Measurements from ENCODE around the gene FOSL2.
A peak's percentile ranks its signal among the peaks of the same experiment; 100 is the strongest.

FOSL2 gene

DNA sequence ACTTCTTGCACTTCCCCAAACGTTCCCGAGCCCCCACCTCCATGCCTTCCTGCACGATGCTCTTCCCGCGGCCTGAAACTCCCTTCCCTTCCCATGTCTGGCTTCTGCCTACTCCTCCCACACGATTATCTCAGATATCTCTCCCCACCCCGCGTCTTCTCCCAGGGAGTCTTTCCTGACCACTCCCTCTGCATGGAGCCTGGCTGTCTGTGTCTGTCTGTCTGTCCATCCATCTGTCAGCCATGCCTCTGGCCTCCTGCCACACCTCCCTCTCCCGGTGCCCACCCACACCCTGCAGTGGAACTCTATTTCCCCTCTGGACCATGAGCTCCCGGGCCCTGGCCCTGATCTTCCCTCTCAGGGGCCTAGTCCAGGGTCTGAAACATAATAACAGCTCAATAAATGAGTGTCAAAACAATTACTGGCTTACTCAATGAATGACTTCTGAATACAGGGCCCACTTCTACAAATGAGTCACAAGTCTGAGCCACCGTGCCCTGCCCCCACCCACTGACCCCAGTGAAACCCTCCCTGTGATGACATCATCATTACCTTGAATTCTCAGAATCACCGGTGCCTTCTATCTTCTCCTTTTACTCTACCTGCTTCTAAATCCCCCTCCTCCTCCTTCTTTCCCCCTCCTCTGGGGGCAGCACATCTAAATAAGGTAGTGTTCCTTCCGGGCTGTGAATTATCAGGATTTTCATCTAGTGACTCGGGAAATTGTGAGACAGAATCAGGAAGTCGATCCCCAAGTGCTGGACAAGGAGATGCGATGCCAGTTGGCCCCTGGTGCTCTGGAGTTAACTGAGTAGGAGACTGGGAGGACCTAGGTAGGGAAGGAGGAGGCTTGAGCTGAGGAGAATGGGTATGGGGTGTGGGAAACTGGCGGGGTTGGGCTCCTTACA, 57.1 kb downstream of the FOSL2 start:
- in situ Hi-C loops (cut with MboI; ENCODE audit: low sequenced_read_pairs, unreplicated experiment): no loop called here
- TF ChIP-seq, protein P1, sequence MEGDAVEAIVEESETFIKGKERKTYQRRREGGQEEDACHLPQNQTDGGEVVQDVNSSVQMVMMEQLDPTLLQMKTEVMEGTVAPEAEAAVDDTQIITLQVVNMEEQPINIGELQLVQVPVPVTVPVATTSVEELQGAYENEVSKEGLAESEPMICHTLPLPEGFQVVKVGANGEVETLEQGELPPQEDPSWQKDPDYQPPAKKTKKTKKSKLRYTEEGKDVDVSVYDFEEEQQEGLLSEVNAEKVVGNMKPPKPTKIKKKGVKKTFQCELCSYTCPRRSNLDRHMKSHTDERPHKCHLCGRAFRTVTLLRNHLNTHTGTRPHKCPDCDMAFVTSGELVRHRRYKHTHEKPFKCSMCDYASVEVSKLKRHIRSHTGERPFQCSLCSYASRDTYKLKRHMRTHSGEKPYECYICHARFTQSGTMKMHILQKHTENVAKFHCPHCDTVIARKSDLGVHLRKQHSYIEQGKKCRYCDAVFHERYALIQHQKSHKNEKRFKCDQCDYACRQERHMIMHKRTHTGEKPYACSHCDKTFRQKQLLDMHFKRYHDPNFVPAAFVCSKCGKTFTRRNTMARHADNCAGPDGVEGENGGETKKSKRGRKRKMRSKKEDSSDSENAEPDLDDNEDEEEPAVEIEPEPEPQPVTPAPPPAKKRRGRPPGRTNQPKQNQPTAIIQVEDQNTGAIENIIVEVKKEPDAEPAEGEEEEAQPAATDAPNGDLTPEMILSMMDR (IDR thresholded peaks at IDR 0.05; ENCODE audit: borderline replicate concordance, control extremely low read depth, extremely low read depth, insufficient read depth, missing control alignments): no peak
- no peak for DNase-seq (ENCODE audit: low spot score)

DNA sequence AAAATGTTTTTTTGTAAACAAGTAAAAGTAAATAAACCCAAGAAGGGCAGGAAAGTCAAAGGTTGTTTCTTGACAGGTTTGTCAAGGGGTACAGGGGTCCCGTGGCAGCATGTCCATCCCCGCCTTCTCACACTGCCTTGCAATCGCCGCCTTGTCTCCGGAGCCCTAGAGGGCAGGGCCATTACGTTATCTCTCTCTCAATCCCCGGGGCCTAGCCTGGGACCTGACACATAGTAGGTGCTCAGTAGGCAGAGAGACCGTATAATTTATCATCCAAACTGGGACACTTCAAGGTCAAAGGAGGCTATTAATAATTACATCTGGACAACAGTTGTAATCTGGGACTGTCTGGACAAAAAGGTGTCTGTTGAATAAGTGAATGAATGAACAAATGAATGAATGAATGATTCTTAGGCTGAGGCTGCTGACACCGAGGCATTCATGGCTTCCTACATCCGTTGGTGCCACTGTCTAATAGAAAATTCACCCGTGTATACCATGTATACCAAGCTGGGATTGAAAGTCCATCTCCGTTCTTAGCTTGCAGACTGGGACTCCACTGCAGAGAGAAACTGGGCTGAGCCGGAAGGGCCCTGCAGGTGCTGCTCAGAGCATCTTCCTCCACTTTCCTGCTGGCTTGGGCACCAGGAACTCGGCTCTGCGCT, 58.4 kb downstream of the FOSL2 start:
- TF ChIP-seq, protein P1 (IDR thresholded peaks at IDR 0.05; ENCODE audit: borderline replicate concordance, control extremely low read depth, extremely low read depth, insufficient read depth, missing control alignments): no peak
- in situ Hi-C loops (cut with MboI; ENCODE audit: low sequenced_read_pairs, unreplicated experiment): no loop called here

DNA sequence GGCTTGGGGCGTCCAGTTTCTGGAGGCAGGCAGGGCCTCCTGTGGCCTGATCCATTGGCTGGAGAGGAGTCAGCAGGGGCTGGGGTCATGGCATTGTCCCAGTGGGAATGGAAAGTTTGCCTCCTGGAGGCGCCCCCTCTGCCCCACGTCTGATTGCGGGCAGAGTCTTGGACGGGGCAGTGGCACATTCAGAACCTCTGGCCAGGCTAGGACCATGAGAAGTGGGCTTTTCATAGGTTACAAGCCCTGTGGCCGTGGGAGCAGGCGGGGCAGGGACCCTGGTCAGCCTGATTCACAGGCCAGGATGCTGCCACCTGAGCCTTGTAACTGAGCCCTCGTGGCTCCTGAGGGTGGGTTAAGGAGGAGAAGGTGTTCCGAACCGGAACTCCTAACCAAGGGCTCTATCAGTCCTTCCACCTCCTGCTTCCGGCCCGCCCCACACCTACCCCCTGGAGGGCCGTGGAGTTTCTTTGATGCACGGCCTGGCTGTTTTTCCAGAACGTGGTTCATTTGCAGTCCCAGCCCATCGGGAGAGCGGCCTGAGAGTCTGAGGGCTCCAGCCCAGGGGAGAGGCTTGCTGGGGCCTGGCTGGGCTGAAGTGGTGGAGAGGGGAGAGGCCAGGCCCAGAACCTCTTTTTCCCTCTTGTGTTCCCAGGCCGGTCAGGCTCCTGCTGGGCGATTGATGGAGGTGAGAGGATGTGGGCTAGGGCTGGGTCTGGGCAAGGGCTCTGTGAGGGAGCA, 59.3 kb downstream of the FOSL2 start:
- in situ Hi-C loops (cut with MboI; ENCODE audit: low sequenced_read_pairs, unreplicated experiment): no loop called here
- TF ChIP-seq, protein P1 (IDR thresholded peaks at IDR 0.05; ENCODE audit: borderline replicate concordance, control extremely low read depth, extremely low read depth, insufficient read depth, missing control alignments): no peak

More for the DNA sequence above, 58.4 kb downstream of the FOSL2 start:
- no peak for DNase-seq (ENCODE audit: low spot score)

DNA sequence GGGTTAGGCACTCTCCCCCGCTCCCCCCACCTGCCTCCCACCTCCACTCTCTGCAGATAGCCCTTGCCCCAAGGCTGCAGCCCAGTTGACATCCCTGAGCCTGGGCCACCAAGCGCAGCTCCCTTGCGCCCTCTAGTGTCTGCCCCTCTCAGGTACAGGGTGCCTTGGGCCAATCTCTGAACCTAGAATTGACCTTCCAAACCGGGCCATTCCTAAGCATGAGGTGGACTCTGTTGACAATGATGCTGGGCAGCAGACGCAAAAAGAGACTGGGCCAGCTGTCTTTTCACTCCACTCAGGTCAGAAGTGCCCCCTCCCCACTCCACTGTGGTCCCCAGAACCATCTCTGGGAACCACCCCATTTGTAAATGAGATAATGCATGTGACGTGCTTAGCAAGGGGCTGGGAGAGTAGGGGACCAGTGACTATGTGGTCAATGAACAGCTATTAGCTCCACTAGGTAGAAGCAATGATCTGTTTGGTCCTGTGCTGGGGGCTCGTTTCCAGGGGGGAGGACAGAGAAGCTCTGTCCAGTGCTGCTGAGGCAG, 60.0 kb downstream of the FOSL2 start:
- peak; percentile 83 for DNase-seq (ENCODE audit: low spot score)
- in situ Hi-C loops (cut with MboI; ENCODE audit: low sequenced_read_pairs, unreplicated experiment): no loop called here
- TF ChIP-seq, protein P1 (IDR thresholded peaks at IDR 0.05; ENCODE audit: borderline replicate concordance, control extremely low read depth, extremely low read depth, insufficient read depth, missing control alignments): peak; percentile 91

More for the DNA sequence above, 59.3 kb downstream of the FOSL2 start:
- DNase-seq (ENCODE audit: low spot score): no peak

DNA sequence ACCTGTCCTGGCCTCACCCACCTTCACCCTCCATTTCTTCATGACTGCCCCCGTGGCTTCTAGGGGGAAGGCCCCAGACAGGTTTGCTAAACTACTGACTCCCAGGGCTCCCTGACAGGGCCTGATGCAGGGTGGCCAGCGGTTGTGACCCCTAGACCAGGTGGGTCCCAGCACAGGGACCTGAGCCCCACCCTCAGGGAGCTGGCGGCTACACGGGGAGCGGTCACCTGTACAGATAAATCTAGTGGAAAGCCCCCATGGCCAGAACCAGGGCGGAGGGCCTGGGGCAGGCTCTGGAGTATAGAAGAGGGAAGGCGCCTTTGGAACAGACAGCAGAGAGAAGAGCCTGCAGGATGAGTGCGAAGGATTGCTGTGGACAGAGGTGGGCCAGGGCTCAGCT, 60.7 kb downstream of the FOSL2 start:
- in situ Hi-C loops (cut with MboI; ENCODE audit: low sequenced_read_pairs, unreplicated experiment): no loop called here
- no peak for DNase-seq (ENCODE audit: low spot score)
- TF ChIP-seq, protein P1 (IDR thresholded peaks at IDR 0.05; ENCODE audit: borderline replicate concordance, control extremely low read depth, extremely low read depth, insufficient read depth, missing control alignments): no peak

Measured in GM13976 (cell line).